Adrenal gland (tissue), 5 donors: Measurements from ENCODE around the gene HBG2.

Source experiments
- CTCF ChIP-seq, 6 experiments: fragments of 450-650 bp in 4 of 6; fragments of 200-600 bp in 2 of 6; sonication (generic) in 1 of 6; IDR thresholded peaks; 1 replicate in 5 of 6; 2 replicates in 1 of 6; pipeline versions ENCODE4 v1.5.1 to v1.8.0; 2016 to 2021; ENCODE audit warnings: antibody characterized with exemption in 6 of 6, mild to moderate bottlenecking in 2 of 6, moderate library complexity in 1 of 6
- POLR2A ChIP-seq, 2 donors: fragments of 450-650 bp; IDR thresholded peaks; one replicate each; pipeline ENCODE4 v1.6.1; 2017; ENCODE audit warnings: antibody characterized with exemption in 2 of 2, mild to moderate bottlenecking in 2 of 2, moderate library complexity in 1 of 2
- donor health status: DM: no; HTN: no; CAD: no.

- TF ChIP-seq POLR2A (IDR thresholded peaks at IDR 0.05): no peak
- TF ChIP-seq CTCF (IDR thresholded peaks at IDR 0.05): no peak
These were observed 2.2 kb downstream of the HBG2 start for GRCh38 chr11:5252192-5252918.
